Measurements from ENCODE around the gene UQCRH. TPM values are rescaled to one million over a fixed set of nuclear protein-coding genes. Genes with fewer than 3 reads are reported as not detected.
A peak's percentile ranks its signal among the peaks of the same experiment; 100 is the strongest.

Gene UQCRH
- 100 to 1,000 TPM; 250 to 260 TPM for total RNA-seq

DNA sequence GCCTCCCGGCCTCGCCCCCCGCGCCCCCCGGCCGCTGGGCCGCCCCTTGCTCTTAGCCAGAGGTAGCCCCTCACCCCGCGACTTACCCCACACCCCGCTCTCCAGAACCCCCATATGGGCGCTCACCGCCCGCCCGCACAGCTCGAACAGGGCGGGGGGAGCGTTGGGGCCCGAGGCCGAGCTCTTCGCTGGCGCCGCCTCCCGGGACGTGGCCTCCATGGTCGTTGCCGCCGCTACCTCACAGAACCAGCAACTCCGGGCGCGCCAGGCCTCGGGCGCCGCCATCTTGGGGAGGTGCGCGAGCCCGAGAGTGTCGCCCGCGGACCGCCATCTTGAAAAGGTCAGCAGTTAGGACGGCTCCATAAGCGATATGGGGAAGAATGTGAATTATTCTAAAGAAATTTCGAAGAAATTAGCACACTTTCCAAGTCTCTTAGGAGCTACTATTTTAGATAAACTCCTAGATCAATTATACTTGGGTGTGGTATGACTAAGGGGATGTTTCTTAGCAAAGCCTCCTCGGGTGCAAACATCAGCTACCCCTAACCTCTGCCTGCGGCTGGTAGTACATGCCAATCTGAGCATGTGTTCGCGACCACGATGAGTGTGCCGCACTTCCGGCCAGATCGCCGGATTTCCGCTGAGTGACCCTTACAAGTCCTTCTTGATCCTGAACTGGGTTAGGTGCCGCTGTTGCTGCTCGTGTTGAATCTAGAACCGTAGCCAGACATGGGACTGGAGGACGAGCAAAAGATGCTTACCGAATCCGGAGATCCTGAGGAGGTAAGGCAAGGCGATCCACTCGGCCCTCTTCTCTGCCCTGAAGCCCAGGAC lies at the start of gene UQCRH, which contains the start of gene LRRC41:
Gene UQCRH, plus strand, starts transcription at position 661 of the 834 bp plus-strand sequence. Its CDS starts 69 bp downstream, at position 730.
Gene LRRC41, minus strand, starts transcription at position 579 of the 834 bp plus-strand sequence. Its CDS starts 294 bp downstream, at position 285.
- no peaks in the 10 kb centered on the region for H3K9me3 Mint-ChIP-seq
- H3K27ac Mint-ChIP-seq: peak within 1 kb of the TSS; percentile 99
- peak; percentile 80 for ATAC-seq (ENCODE audit: low read depth)
- H3K36me3 Mint-ChIP-seq: peaks cover 11% of the 10 kb centered on the region
- H3K4me1 Mint-ChIP-seq: peaks cover 37% of the 10 kb centered on the region
- POLR2A ChIA-PET: interaction anchor here (0.7 to 2.5 kb wide), 16 partner anchors 9 to 767 kb away, joined by 3 to 21 read pairs (median 4); partner anchors contain the start of genes NSUN4 and RAD54L
- H3K27me3 Mint-ChIP-seq: no peaks in the 10 kb centered on the region
- H3K4me3 Mint-ChIP-seq: peak within 1 kb of the TSS; percentile 93
- DNase-seq: peak; percentile 94

DNA sequence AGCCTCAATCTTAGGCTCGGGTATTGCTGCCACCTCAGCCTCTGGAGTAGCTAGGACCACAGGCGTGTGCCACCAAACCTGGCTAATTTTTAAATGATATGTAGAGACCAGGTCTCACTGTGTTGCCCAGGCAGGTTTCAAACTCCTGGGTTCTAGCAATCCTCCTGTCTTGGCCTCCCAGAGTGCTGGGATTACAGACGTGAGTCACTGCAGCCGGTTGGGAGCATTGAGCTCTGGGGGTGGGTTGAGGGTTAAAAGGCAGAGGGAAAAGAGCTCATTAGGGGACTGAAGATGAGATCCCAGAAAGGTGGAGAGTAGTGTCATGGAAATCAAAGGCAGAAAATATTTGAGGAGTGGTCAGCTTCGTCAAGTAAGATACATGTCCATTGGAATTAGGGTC lies 48.8 kb upstream of the UQCRH start:
- POLR2A ChIA-PET: interaction anchor here (0.7 to 1.4 kb wide), 2 partner anchors 8 to 53 kb away, joined by 3 to 4 read pairs; no protein-coding TSS in a partner anchor
- H3K27ac Mint-ChIP-seq: no peak overlapping the region

DNA sequence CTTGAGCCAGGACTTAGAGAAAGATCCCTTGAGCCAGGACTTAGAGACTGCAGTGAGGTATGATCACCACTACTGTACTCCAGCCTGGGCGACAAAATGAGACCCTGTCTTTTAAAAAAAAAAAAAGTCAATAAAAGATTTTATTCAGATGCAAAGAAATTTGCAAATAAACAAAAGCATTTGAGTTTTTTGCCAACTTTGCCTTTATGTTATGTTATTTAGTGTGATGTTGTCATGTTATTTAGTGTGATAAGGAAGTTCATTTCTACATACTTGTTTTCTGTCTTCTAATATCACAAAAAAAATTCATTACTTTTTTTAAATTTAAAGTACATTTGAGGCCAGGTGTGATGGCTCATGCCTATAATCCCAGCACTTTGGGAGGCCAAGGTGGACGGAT lies 47.0 kb upstream of the UQCRH start:
- Mint-ChIP-seq H3K4me3 (no peak overlapping the region), H3K27me3 (no peaks in the 10 kb centered on the region), H3K9me3 (no peaks in the 10 kb centered on the region), H3K4me1 (peaks cover 12% of the 10 kb centered on the region), H3K27ac (no peak overlapping the region), H3K36me3 (peaks cover 26% of the 10 kb centered on the region)
- no peak for DNase-seq
- ATAC-seq (ENCODE audit: low read depth): no peak
- POLR2A ChIA-PET: no interaction called here

More for the DNA sequence above, 48.8 kb upstream of the UQCRH start:
- Mint-ChIP-seq H3K4me3 (no peak overlapping the region), H3K27me3 (no peaks in the 10 kb centered on the region), H3K36me3 (peaks cover 30% of the 10 kb centered on the region), H3K4me1 (peaks cover 11% of the 10 kb centered on the region), H3K9me3 (no peaks in the 10 kb centered on the region)
- DNase-seq: no peak
- no peak for ATAC-seq (ENCODE audit: low read depth)

DNA sequence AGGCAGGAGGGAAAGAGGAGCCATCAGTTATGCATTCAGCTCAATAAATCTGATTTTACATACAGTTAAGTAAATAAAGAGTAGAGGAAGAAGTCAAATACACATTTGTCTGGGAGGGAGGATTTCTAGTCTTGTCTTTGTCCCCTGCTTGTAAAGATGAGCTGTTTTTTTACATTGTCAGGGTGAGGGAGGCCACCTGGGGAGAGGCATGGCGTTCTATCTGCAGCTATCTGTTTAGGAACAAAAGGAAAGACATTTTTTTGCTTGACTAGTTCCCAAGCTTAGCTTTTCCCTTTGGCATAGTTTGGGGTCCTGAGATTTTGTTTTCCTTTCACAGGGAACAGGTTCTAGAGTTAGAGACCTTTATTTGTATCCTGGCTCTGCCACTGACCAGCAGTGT lies 41.0 kb upstream of the UQCRH start:
- Mint-ChIP-seq H3K9me3 (no peaks in the 10 kb centered on the region), H3K4me1 (peaks cover 4% of the 10 kb centered on the region), H3K27ac (no peak overlapping the region), H3K36me3 (peaks cover 39% of the 10 kb centered on the region), H3K4me3 (no peak overlapping the region), H3K27me3 (no peaks in the 10 kb centered on the region)
- DNase-seq (no peak), ATAC-seq (ENCODE audit: low read depth) (no peak)
- POLR2A ChIA-PET: interaction anchor here (1.2 kb wide), 1 partner anchor 8 kb away, joined by 3 read pairs; no protein-coding TSS in a partner anchor

DNA sequence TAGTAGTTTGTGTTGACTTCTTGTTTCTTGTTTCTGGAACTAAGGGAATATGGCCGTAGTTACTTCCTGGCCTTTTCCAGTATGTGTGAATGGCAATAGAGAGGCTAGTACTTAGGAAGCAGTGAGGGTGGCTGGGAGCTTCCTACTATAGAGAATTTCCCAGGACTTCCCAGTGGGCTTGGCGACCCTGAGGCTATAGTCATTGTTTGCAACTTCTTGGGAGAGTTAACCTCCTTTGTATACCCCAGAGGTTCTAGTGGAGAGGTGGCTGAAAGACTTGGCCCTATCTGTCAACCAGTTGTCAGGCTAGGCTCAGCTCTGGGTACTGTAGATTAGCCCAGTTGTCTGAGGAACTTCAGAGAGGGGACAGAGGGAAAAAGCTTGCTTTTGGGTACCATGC lies 40.4 kb upstream of the UQCRH start:
- H3K4me1 Mint-ChIP-seq: peaks cover 4% of the 10 kb centered on the region
- DNase-seq: no peak
- H3K4me3 Mint-ChIP-seq: no peak overlapping the region
- H3K36me3 Mint-ChIP-seq: peaks cover 41% of the 10 kb centered on the region
- no peak overlapping the region for H3K27ac Mint-ChIP-seq
- H3K27me3 Mint-ChIP-seq: no peaks in the 10 kb centered on the region
- no peaks in the 10 kb centered on the region for H3K9me3 Mint-ChIP-seq
- no peak for ATAC-seq (ENCODE audit: low read depth)
- POLR2A ChIA-PET: interaction anchor here (1.2 kb wide), 1 partner anchor 8 kb away, joined by 3 read pairs; no protein-coding TSS in a partner anchor

DNA sequence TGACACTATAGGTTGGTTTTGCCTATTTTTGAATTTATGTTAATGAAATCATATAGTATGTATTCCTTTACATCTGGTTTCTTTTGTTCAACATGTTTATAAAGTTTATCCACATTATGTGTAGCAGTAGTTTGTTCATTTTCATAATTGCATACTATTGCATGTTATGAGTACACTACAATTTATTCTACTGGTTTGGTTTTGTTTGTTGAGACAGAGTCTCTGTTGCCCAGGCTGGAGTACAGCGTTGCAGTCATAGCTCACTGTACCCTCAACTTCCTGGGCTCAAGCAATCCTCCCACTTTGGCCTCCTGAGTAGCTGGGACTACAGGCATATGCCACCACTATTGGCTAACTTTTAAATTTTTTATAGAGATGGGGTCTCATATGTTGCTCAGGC lies 34.9 kb upstream of the UQCRH start:
- POLR2A ChIA-PET: no interaction called here
- ATAC-seq (ENCODE audit: low read depth) (no peak), DNase-seq (no peak)
- Mint-ChIP-seq H3K36me3 (peaks cover 51% of the 10 kb centered on the region), H3K4me3 (no peak overlapping the region), H3K9me3 (no peaks in the 10 kb centered on the region), H3K27ac (no peak overlapping the region), H3K4me1 (peaks cover 2% of the 10 kb centered on the region), H3K27me3 (no peaks in the 10 kb centered on the region)

DNA sequence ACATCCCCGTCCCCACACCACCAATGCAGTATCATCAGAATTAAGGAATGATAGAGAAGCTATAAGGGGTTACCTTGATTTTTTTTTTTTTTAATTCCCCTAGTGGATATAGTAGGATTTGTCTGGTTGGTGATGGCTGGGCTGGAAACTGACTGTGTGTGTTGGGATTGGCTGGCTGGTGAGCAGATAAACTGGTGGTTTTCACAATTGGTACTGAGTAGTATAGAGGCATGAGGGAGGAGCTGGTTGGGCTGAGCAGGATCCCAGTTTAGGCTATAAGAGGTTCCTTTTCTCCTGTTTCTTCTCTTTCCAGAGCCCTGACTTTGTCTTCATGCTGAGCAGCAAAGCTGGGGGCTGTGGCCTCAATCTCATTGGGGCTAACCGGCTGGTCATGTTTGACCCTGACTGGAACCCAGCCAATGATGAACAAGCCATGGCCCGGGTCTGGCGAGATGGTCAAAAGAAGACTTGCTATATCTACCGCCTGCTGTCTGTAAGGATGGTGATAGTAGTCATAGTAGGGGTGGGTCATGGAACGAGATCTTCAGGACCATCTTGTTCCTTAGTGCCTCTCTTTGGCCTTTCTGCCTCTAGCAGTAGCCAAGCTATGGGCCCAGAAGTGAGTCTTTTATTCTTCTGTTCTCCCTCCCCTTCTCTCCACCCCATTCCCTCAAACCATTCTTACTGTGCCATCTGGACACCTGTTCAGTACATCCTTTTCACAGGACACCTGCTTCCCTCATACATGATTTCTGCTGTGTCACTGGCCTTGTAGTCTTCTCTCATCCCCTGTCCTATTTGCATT lies 29.1 kb upstream of the UQCRH start:
- POLR2A ChIA-PET: interaction anchor here (0.6 to 1.1 kb wide), 3 partner anchors 10 to 65 kb away, joined by 3 to 4 read pairs (median 3); no protein-coding TSS in a partner anchor
- no peak overlapping the region for H3K4me3 Mint-ChIP-seq
- no peaks in the 10 kb centered on the region for H3K9me3 Mint-ChIP-seq
- no peak for DNase-seq
- ATAC-seq (ENCODE audit: low read depth): no peak
- no peaks in the 10 kb centered on the region for H3K4me1 Mint-ChIP-seq
- peaks cover 47% of the 10 kb centered on the region for H3K36me3 Mint-ChIP-seq
- H3K27me3 Mint-ChIP-seq: no peaks in the 10 kb centered on the region
- peak overlapping the region; percentile 22 for H3K27ac Mint-ChIP-seq

DNA sequence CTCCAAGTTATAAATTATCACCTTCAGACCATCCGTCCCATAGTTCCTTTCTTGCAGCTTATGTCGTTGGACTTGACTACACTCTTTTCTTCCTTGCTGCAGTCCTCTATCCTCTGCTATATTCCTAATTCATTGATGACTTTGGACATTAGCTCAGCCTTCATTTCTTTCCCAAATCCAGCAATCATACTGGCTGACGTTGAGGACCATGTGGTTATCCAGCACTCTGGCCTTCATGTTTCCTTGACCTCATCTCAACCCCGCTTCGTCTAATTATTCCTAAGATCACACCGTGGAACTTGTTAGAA lies 28.5 kb upstream of the UQCRH start:
- H3K36me3 Mint-ChIP-seq: peaks cover 43% of the 10 kb centered on the region
- DNase-seq: no peak
- no peak overlapping the region for H3K4me3 Mint-ChIP-seq
- POLR2A ChIA-PET: interaction anchor here (1.1 kb wide), 1 partner anchor 10 kb away, joined by 3 read pairs; no protein-coding TSS in a partner anchor
- ATAC-seq (ENCODE audit: low read depth): no peak
- peak overlapping the region; percentile 22 for H3K27ac Mint-ChIP-seq
- H3K4me1 Mint-ChIP-seq: no peaks in the 10 kb centered on the region
- H3K9me3 Mint-ChIP-seq: no peaks in the 10 kb centered on the region
- no peaks in the 10 kb centered on the region for H3K27me3 Mint-ChIP-seq

DNA sequence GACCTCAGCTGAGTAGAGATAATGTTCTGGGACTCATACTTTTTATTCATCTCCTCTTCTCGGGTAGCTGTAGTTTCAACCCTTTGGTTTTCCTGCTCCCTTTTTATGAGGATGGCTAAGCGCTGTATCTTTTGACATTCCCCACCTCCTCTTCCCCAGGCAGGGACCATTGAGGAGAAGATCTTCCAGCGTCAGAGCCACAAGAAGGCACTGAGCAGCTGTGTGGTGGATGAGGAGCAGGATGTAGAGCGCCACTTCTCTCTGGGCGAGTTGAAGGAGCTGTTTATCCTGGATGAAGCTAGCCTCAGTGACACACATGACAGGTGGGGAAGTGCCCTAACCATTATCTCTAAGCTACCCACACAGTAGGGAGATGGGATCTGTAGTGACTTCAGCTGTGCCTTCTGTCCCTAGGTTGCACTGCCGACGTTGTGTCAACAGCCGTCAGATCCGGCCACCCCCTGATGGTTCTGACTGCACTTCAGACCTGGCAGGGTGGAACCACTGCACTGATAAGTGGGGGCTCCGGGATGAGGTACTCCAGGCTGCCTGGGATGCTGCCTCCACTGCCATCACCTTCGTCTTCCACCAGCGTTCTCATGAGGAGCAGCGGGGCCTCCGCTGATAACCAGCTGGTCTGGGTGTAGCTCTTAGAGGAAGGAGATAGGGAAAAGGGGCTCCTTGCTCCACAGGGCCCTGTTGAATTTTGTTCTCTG lies 25.7 kb upstream of the UQCRH start:
- H3K27me3 Mint-ChIP-seq: no peaks in the 10 kb centered on the region
- H3K36me3 Mint-ChIP-seq: peaks cover 41% of the 10 kb centered on the region
- H3K9me3 Mint-ChIP-seq: no peaks in the 10 kb centered on the region
- H3K4me3 Mint-ChIP-seq: no peak overlapping the region
- H3K27ac Mint-ChIP-seq: no peak overlapping the region
- ATAC-seq (ENCODE audit: low read depth): no peak
- POLR2A ChIA-PET: interaction anchor here (1.0 to 1.7 kb wide), 2 partner anchors 8 to 31 kb away, joined by 3 to 9 read pairs; partner anchors contain the start of gene RAD54L
- no peaks in the 10 kb centered on the region for H3K4me1 Mint-ChIP-seq
- no peak for DNase-seq

DNA sequence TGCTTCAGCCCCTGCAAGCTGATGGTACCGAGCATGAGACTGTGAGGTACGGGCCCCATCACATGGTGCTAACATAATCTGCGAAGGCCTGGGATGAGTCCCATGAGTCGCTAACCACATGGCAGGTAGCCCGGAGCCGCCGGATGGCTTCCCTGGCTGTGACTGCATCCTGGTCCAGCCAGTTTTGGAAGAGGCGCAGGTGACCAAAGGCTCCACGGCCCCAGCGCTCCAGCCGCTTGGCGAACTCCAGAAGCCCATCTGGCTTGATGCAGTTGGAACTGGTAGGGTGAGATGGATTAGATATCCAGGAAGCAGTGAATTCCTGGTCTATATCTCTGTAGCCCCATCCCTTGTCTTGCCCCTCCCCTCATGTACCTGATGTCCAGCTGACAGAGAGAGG lies 24.7 kb upstream of the UQCRH start:
- POLR2A ChIA-PET: no interaction called here
- Mint-ChIP-seq H3K4me1 (peaks cover 2% of the 10 kb centered on the region), H3K27ac (no peak overlapping the region), H3K36me3 (peaks cover 43% of the 10 kb centered on the region), H3K4me3 (no peak overlapping the region), H3K9me3 (no peaks in the 10 kb centered on the region), H3K27me3 (no peaks in the 10 kb centered on the region)
- DNase-seq (no peak), ATAC-seq (ENCODE audit: low read depth) (no peak)

DNA sequence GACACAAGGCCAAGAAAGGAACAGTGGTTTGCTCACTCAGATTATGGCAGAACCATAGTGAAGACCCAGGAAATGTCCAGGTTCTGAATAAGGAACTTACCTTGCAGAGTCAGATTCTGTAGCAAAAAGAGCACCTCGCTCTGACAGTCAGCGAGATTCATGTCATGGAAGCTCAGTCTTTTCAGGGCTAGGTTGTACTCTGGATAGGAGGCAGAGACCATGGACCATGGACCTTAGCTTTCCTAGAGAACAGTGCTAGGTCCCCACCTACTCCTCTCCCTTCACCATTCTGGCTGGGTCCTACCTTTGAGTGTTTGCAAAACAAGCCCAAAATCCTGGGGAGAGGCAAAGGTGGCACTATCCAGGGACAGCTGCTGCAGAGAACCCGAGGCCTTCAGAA lies 23.4 kb upstream of the UQCRH start:
- Mint-ChIP-seq H3K27ac (no peak overlapping the region), H3K27me3 (no peaks in the 10 kb centered on the region), H3K4me3 (no peak overlapping the region), H3K4me1 (peaks cover 12% of the 10 kb centered on the region), H3K9me3 (no peaks in the 10 kb centered on the region), H3K36me3 (peaks cover 41% of the 10 kb centered on the region)
- ATAC-seq (ENCODE audit: low read depth) (no peak), DNase-seq (no peak)
- POLR2A ChIA-PET: no interaction called here

DNA sequence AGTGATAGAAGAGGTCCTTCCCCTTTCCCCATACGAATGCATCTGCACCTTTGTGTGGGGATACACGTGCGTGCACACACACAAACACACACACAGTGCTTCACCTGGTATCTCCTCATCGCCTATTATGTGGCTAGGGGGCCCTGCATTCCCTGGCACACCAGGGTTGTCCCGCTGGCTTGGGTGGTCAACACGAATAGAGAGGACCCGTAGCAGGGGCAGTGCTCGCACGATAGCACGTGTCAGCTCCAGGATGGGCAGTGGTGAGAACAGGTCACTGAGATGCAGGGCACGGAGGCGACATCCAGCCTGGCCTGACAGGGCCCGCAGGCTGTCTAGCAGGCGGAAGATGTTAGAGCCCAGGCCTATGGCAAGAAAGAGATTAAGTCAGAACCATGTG lies 22.5 kb upstream of the UQCRH start:
- POLR2A ChIA-PET: interaction anchor here (1.2 kb wide), 1 partner anchor 38 kb away, joined by 3 read pairs; no protein-coding TSS in a partner anchor
- Mint-ChIP-seq H3K27me3 (no peaks in the 10 kb centered on the region), H3K27ac (peak overlapping the region; percentile 8)

DNA sequence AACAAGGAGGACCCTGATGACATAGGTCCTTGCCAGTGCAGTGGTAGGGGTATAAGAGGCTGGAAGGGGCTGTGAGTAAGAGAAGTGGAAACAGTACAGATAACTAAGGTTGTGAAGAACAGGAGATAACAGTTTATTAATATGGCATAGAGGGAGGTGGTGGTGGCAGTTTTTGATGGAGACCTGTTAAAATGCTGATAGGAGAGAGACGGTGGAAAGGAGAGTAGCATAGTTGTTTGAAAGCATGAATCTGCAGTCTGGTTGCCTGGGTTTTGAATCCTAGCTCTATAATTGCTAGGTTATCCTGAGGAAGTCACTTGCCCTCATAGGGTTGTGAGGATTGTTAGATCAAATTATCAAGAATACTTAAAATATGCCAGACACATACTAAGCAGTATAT lies 19.4 kb upstream of the UQCRH start:
- Mint-ChIP-seq H3K4me1 (peaks cover 33% of the 10 kb centered on the region), H3K36me3 (peaks cover 37% of the 10 kb centered on the region), H3K27me3 (no peaks in the 10 kb centered on the region), H3K4me3 (no peak overlapping the region), H3K27ac (peak overlapping the region; percentile 49), H3K9me3 (no peaks in the 10 kb centered on the region)
- DNase-seq: no peak
- POLR2A ChIA-PET: interaction anchor here (0.7 to 3.1 kb wide), 4 partner anchors 13 to 64 kb away, joined by 5 to 21 read pairs (median 10); partner anchors contain the start of genes LRRC41, RAD54L and UQCRH
- no peak for ATAC-seq (ENCODE audit: low read depth)

More for the DNA sequence above, 22.5 kb upstream of the UQCRH start:
- H3K4me3 Mint-ChIP-seq: no peak overlapping the region
- no peak for DNase-seq
- ATAC-seq (ENCODE audit: low read depth): no peak
- H3K36me3 Mint-ChIP-seq: peaks cover 36% of the 10 kb centered on the region
- H3K9me3 Mint-ChIP-seq: no peaks in the 10 kb centered on the region
- peaks cover 18% of the 10 kb centered on the region for H3K4me1 Mint-ChIP-seq
